ENCODE data around the gene SLC9A5. TPM values are rescaled to one million over a fixed set of nuclear protein-coding genes. Genes with fewer than 3 reads are reported as not detected.

SLC9A5 gene
- total RNA-seq, 4 donors from 2014 or later = 0.55 to 4.5 (median 1.5) TPM

GRCh38 chr16:67209565-67209964, 39.2 kb upstream of the SLC9A5 start:
- Histone ChIP-seq H3K9me3 (no peaks in the 10 kb centered on the region), H3K27me3 (no peaks in the 10 kb centered on the region), H3K27ac (no peak overlapping the region), H3K4me1 (no peaks in the 10 kb centered on the region), H3K4me3 (no peak overlapping the region), H3K36me3 (no peaks in the 10 kb centered on the region)
- 40 to 78% methylated on average over 1 to 8 of the region's 8 CpGs for WGBS, 2 donors (ENCODE audit: low coverage in 1 of 2)
- in situ Hi-C loops (cut with MboI; ENCODE audit: low pct_ligation_motif_present in 1 of 4, low pct_unique_long_range_greater_than_20kb in 1 of 4, low sequenced_read_pairs in 3 of 4) = no loop called here
- TF ChIP-seq CTCF (IDR thresholded peaks at IDR 0.05) (no peak), POLR2A (IDR thresholded peaks at IDR 0.05) (no peak), POLR2AphosphoS5 (IDR thresholded peaks at IDR 0.05) (no peak), EP300 (IDR thresholded peaks at IDR 0.05; ENCODE audit: low read depth) (no peak)
- no peak for DNase-seq
- intact Hi-C loops (cut with DNase I; ENCODE audit: low total_unique reads) = no loop called here

GRCh38 chr16:67210069-67210937, 38.5 kb upstream of the SLC9A5 start:
- no peak overlapping the region for H3K27ac ChIP-seq
- no peak for DNase-seq
- intact Hi-C loops (cut with DNase I; ENCODE audit: low total_unique reads) (no loop called here), in situ Hi-C loops (cut with MboI; ENCODE audit: low pct_ligation_motif_present in 1 of 4, low pct_unique_long_range_greater_than_20kb in 1 of 4, low sequenced_read_pairs in 3 of 4) (no loop called here)
- no peaks in the 10 kb centered on the region for H3K9me3 ChIP-seq
- H3K4me3 ChIP-seq = no peak overlapping the region
- WGBS, 2 donors (ENCODE audit: low coverage in 1 of 2) = 89% methylated on average over 21 of the region's 25 CpGs; no CpG with 5 or more reads in 1 of the 2 donors
- no peaks in the 10 kb centered on the region for H3K4me1 ChIP-seq
- TF ChIP-seq CTCF (IDR thresholded peaks at IDR 0.05) = no peak
- no peak for TF ChIP-seq EP300 (IDR thresholded peaks at IDR 0.05; ENCODE audit: low read depth)
- TF ChIP-seq POLR2AphosphoS5 (IDR thresholded peaks at IDR 0.05) = no peak
- no peak for TF ChIP-seq POLR2A (IDR thresholded peaks at IDR 0.05)
- no peaks in the 10 kb centered on the region for H3K27me3 ChIP-seq
- no peaks in the 10 kb centered on the region for H3K36me3 ChIP-seq

GRCh38 chr16:67211674-67212073, 37.1 kb upstream of the SLC9A5 start:
- Histone ChIP-seq H3K9me3 (no peaks in the 10 kb centered on the region), H3K27ac (no peak overlapping the region), H3K4me1 (no peaks in the 10 kb centered on the region), H3K4me3 (no peak overlapping the region), H3K36me3 (no peaks in the 10 kb centered on the region), H3K27me3 (no peaks in the 10 kb centered on the region)
- DNase-seq = no peak
- intact Hi-C loops (cut with DNase I; ENCODE audit: low total_unique reads) = no loop called here
- 80 to 83% methylated on average over 1 to 7 of the region's 7 CpGs for WGBS, 2 donors (ENCODE audit: low coverage in 1 of 2)
- TF ChIP-seq EP300 (IDR thresholded peaks at IDR 0.05; ENCODE audit: low read depth) = no peak
- TF ChIP-seq CTCF (IDR thresholded peaks at IDR 0.05) = no peak
- no peak for TF ChIP-seq POLR2A (IDR thresholded peaks at IDR 0.05)
- TF ChIP-seq POLR2AphosphoS5 (IDR thresholded peaks at IDR 0.05) = no peak
- in situ Hi-C loops (cut with MboI; ENCODE audit: low pct_ligation_motif_present in 1 of 4, low pct_unique_long_range_greater_than_20kb in 1 of 4, low sequenced_read_pairs in 3 of 4) = no loop called here

- in situ Hi-C loops (cut with MboI; ENCODE audit: low pct_ligation_motif_present in 1 of 4, low pct_unique_long_range_greater_than_20kb in 1 of 4, low sequenced_read_pairs in 3 of 4) = no loop called here
Observed at GRCh38 chr16:67212766-67213165, 36.0 kb upstream of the SLC9A5 start.

More at GRCh38 chr16:67212766-67213165, 36.0 kb upstream of the SLC9A5 start:
- TF ChIP-seq EP300 (IDR thresholded peaks at IDR 0.05; ENCODE audit: low read depth) = no peak
- TF ChIP-seq POLR2A (IDR thresholded peaks at IDR 0.05) = no peak
- no peak for TF ChIP-seq CTCF (IDR thresholded peaks at IDR 0.05)
- no peak for TF ChIP-seq POLR2AphosphoS5 (IDR thresholded peaks at IDR 0.05)
- no peak overlapping the region for H3K27ac ChIP-seq
- no peak for DNase-seq
- H3K9me3 ChIP-seq = no peaks in the 10 kb centered on the region
- no peaks in the 10 kb centered on the region for H3K36me3 ChIP-seq
- H3K27me3 ChIP-seq = no peaks in the 10 kb centered on the region
- no peaks in the 10 kb centered on the region for H3K4me1 ChIP-seq
- no peak overlapping the region for H3K4me3 ChIP-seq
- intact Hi-C loops (cut with DNase I; ENCODE audit: low total_unique reads) = no loop called here

All from transverse colon (tissue), 4 donors.